ENCODE data around the gene KRTAP3-2. TPM values are rescaled to one million over a fixed set of nuclear protein-coding genes. Genes with fewer than 3 reads are reported as not detected.

KRTAP3-2 gene
- total RNA-seq, 2 donors from 2014 or later: not detected

DNA sequence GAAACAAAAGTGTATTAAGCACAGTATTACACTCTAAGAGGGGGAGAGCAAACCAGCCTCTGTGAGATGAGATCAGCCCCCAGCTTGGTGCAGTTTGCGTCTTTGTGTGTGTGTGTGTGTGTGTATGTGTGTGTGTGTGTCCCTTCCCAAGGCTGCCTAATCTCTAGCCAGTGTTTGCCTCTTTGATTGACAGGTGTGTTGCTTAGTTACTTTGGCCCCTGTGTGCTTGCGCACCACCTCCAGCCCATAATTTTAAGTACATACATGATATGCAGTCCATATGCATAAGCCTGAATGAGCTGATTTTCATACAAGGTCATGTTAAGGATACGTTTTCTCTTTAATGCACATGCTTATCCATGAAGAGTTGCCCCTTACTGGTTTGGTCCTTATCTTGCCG, 2.1 kb upstream of the KRTAP3-2 start:
- H3K27ac ChIP-seq: no peak overlapping the region
- no peaks in the 10 kb centered on the region for H3K36me3 ChIP-seq
- H3K4me3 ChIP-seq: no peak overlapping the region
- no peak for TF ChIP-seq CTCF (IDR thresholded peaks at IDR 0.05)
- intact Hi-C loops (cut with DNase I): no loop called here
- H3K9me3 ChIP-seq: no peaks in the 10 kb centered on the region
- H3K27me3 ChIP-seq: no peaks in the 10 kb centered on the region
- H3K4me1 ChIP-seq: no peaks in the 10 kb centered on the region
- H3K9ac ChIP-seq (ENCODE audit: low read depth in 2 of 2, low read length in 2 of 2): no peak overlapping the region
- no peak for DNase-seq

DNA sequence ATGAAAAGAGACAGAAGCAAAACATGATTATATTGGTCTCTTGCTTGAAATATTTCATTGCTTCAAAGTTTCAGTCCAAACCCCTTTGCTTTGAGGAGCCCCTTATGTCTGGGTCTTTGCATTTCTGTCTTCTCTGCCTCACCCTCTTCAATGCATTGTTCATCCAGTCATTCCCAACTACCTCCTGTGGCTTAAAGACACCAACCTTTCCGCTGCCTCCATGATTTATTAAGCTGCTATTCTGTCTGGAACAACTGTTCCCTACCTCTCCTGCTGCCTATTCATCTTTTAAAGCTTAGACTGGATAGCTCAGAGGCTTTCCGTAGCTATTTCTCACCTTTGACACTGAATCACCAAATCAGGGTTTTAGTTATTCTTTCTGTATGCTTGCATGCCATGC, 2.3 kb downstream of the KRTAP3-2 start:
- no peak overlapping the region for H3K4me3 ChIP-seq
- no peak overlapping the region for H3K9ac ChIP-seq (ENCODE audit: low read depth in 2 of 2, low read length in 2 of 2)
- no peaks in the 10 kb centered on the region for H3K36me3 ChIP-seq
- no peak for TF ChIP-seq CTCF (IDR thresholded peaks at IDR 0.05)
- intact Hi-C loops (cut with DNase I): no loop called here
- no peaks in the 10 kb centered on the region for H3K4me1 ChIP-seq
- H3K27me3 ChIP-seq: no peaks in the 10 kb centered on the region
- H3K9me3 ChIP-seq: no peaks in the 10 kb centered on the region
- H3K27ac ChIP-seq: no peak overlapping the region
- no peak for DNase-seq

GRCh38 chr17:40996829-40997228, 2.9 kb downstream of the KRTAP3-2 start:
- Histone ChIP-seq H3K4me1 (no peaks in the 10 kb centered on the region), H3K27me3 (no peaks in the 10 kb centered on the region), H3K9me3 (no peaks in the 10 kb centered on the region), H3K27ac (no peak overlapping the region), H3K36me3 (no peaks in the 10 kb centered on the region), H3K4me3 (no peak overlapping the region), H3K9ac (ENCODE audit: low read depth in 2 of 2, low read length in 2 of 2) (no peak overlapping the region)
- no peak for DNase-seq
- intact Hi-C loops (cut with DNase I): no loop called here
- no peak for TF ChIP-seq CTCF (IDR thresholded peaks at IDR 0.05)

DNA sequence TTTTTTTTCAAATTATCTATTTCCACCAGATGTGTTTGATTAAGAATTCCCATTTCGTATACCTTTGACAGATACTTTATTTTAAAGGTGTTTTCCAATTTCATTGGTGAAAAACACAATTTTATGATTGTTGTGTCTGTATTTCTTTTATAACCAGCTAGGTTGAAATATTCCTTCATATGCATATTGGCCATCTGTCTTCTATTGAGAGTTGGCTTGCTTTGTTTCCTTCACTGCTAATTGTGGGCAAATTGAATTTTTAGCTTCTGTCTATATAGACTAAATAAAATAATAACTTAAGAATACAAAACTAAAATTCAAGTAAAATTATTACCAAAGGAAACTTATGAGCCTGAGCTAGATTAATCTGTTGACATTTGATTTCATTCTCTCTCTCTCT, 4.6 kb downstream of the KRTAP3-2 start:
- no peaks in the 10 kb centered on the region for H3K4me1 ChIP-seq
- intact Hi-C loops (cut with DNase I): no loop called here
- no peak overlapping the region for H3K4me3 ChIP-seq
- no peaks in the 10 kb centered on the region for H3K9me3 ChIP-seq
- TF ChIP-seq CTCF (IDR thresholded peaks at IDR 0.05): no peak
- no peak for DNase-seq
- H3K27ac ChIP-seq: no peak overlapping the region
- no peak overlapping the region for H3K9ac ChIP-seq (ENCODE audit: low read depth in 2 of 2, low read length in 2 of 2)
- no peaks in the 10 kb centered on the region for H3K36me3 ChIP-seq
- H3K27me3 ChIP-seq: no peaks in the 10 kb centered on the region

DNA sequence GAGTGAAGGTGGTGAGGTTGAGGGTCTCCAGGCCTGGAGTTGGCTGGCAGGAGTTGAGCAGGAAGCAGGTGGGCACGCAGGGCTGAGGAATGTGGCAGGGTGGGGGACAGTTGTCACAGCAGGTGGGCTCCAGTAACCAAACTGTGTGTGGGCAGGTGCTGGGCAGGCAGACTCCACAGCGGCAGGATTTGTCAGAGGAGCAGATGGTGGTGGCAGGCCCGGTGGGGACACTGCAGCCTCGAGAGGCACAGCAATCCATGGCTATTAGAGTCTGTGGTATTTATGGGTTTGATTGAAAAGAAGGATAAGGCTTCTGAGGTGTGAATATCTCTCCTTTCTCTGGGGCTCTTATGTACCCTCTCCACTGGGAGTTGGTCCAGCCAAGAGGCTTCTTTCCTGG, 5.9 kb downstream of the KRTAP3-2 start, which contains the start of gene KRTAP3-3:
Gene KRTAP3-3 (minus strand): TSS at position 326 of the 400 bp plus-strand sequence. CDS start 67 bp downstream, at position 259.
- Histone ChIP-seq H3K27me3 (no peaks in the 10 kb centered on the region), H3K9ac (ENCODE audit: low read depth in 2 of 2, low read length in 2 of 2) (no peak within 1 kb of the TSS), H3K4me1 (no peaks in the 10 kb centered on the region), H3K36me3 (no peaks in the 10 kb centered on the region), H3K4me3 (no peak within 1 kb of the TSS), H3K27ac (no peak within 1 kb of the TSS), H3K9me3 (no peaks in the 10 kb centered on the region)
- no peak for TF ChIP-seq CTCF (IDR thresholded peaks at IDR 0.05)
- intact Hi-C loops (cut with DNase I): no loop called here
- DNase-seq: no peak

DNA sequence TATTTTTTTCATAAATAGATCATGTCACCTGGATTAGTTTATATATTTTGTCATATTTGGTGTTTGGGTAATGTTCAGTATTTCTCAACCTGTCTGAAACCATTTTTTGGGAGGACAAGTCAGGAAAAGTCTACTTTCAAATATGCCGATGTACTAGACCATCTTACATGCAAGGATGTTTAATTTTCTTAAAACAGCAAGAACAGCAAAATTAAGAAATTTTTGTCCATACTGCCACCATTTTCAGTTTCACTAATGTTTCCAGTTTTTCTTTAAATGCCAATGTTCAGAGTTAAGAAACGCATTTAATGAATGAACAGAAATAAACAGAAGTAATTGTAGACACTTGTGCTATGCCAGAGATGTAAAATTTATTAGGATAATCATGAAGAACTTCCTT, 6.6 kb downstream of the KRTAP3-2 start:
- intact Hi-C loops (cut with DNase I): no loop called here
- no peak for DNase-seq
- no peaks in the 10 kb centered on the region for H3K36me3 ChIP-seq
- H3K27ac ChIP-seq: no peak overlapping the region
- no peaks in the 10 kb centered on the region for H3K4me1 ChIP-seq
- no peaks in the 10 kb centered on the region for H3K9me3 ChIP-seq
- no peak overlapping the region for H3K4me3 ChIP-seq
- no peak for TF ChIP-seq CTCF (IDR thresholded peaks at IDR 0.05)
- no peak overlapping the region for H3K9ac ChIP-seq (ENCODE audit: low read depth in 2 of 2, low read length in 2 of 2)
- no peaks in the 10 kb centered on the region for H3K27me3 ChIP-seq
